Neural progenitor cell (in vitro differentiated cells): ENCODE results near the gene LARGE2.
A peak's percentile ranks its signal among the peaks of the same experiment; 100 is the strongest.

Source experiments
- EZH2 ChIP-seq: fragments of 200-600 bp; sonication (generic); IDR thresholded peaks from 2 replicates; pipeline ENCODE4 v1.6.1; 2017; ENCODE audit warnings: antibody characterized with exemption, mild to moderate bottlenecking, moderate library complexity
- EZH2phosphoT487 ChIP-seq: fragments of 200-600 bp; sonication (generic); IDR thresholded peaks from 2 replicates; pipeline ENCODE4 v1.6.1; 2017; ENCODE audit warnings: antibody characterized with exemption
- TF ChIP-seq, protein P1 (sequence below): fragments of 200-600 bp; sonication (generic); IDR thresholded peaks from 2 replicates; pipeline ENCODE4 v1.5.1; 2017; ENCODE audit warnings: antibody characterized with exemption, mild to moderate bottlenecking

DNA sequence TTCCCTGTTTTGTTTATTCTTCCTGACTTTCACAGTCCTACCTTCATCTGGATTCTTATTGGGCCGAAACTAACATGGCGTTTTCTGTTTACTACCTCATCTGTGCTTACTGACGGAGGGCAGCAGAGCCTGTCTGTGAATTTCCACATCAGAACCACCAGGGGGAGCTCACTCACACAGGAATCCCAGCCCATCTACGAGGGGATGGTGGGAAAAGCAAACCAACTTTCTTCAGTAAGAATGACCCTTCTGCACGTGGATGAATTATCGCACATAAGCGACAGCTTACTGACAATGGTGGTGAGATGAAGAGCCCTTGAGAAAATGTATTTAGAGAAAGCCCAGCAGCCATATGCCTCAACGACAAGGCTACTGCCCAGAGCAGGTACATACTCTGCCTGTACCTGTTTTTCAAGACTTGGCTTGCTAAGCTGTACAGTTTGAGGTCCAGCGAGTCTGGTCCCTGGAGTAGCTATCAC lies 42.5 kb downstream of the LARGE2 start:
- TF ChIP-seq, protein P1, sequence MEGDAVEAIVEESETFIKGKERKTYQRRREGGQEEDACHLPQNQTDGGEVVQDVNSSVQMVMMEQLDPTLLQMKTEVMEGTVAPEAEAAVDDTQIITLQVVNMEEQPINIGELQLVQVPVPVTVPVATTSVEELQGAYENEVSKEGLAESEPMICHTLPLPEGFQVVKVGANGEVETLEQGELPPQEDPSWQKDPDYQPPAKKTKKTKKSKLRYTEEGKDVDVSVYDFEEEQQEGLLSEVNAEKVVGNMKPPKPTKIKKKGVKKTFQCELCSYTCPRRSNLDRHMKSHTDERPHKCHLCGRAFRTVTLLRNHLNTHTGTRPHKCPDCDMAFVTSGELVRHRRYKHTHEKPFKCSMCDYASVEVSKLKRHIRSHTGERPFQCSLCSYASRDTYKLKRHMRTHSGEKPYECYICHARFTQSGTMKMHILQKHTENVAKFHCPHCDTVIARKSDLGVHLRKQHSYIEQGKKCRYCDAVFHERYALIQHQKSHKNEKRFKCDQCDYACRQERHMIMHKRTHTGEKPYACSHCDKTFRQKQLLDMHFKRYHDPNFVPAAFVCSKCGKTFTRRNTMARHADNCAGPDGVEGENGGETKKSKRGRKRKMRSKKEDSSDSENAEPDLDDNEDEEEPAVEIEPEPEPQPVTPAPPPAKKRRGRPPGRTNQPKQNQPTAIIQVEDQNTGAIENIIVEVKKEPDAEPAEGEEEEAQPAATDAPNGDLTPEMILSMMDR: peak; percentile 97
- TF ChIP-seq EZH2: no peak
- no peak for TF ChIP-seq EZH2phosphoT487
